Gastroesophageal sphincter (tissue), 4 donors: ENCODE results near the gene GRAMD1C. TPM values are rescaled to one million over a fixed set of nuclear protein-coding genes. Genes with fewer than 3 reads are reported as not detected.

Experiments used
- ATAC-seq: fragments of 150-250 bp; one replicate; pipeline ENCODE4 v1.9.1; 2016; ENCODE audit warnings: mild to moderate bottlenecking, moderate library complexity
- H3K27ac ChIP-seq, 4 donors: fragments of 200-600 bp; sonication (generic) in 3 of 4; 1 replicate in 3 of 4; 2 replicates in 1 of 4; pipeline ENCODE4 v1.5.1; 2016 to 2019
- H3K27me3 ChIP-seq: fragments of 200-600 bp; sonication (generic); one replicate; pipeline ENCODE4 v1.5.1; 2019
- H3K36me3 ChIP-seq, 2 donors: fragments of 200-600 bp; sonication (generic); one replicate each; pipeline ENCODE4 v1.5.1; 2019; ENCODE audit warnings: control low read depth in 1 of 2
- H3K4me1 ChIP-seq, 3 donors: fragments of 200-600 bp; sonication (generic); 1 replicate in 2 of 3; 2 replicates in 1 of 3; pipeline ENCODE4 v1.5.1; 2016 to 2019; ENCODE audit warnings: control low read depth in 2 of 3
- H3K4me3 ChIP-seq, 2 donors: fragments of 200-600 bp; sonication (generic); one replicate each; pipeline ENCODE4 v1.5.1; 2019; ENCODE audit warnings: mild to moderate bottlenecking in 1 of 2, moderate library complexity in 1 of 2
- H3K9me3 ChIP-seq, 3 donors: fragments of 200-600 bp; sonication (generic); one replicate each; pipeline ENCODE4 v1.5.1; 2017 to 2019; ENCODE audit warnings: control low read depth in 2 of 3
- CTCF ChIP-seq, 4 experiments: fragments of 200-600 bp in 2 of 4; fragments of 450-650 bp in 2 of 4; sonication (generic) in 1 of 4; IDR thresholded peaks; one replicate each; pipeline ENCODE4 v1.5.1; 2017 to 2019; ENCODE audit warnings: antibody characterized with exemption in 4 of 4, mild to moderate bottlenecking in 2 of 4, moderate library complexity in 2 of 4
- EP300 ChIP-seq: sonication (generic); formaldehyde crosslinking; IDR thresholded peaks from one replicate; pipeline ENCODE4 v1.6.1; 2017; ENCODE audit warnings: antibody characterized with exemption, mild to moderate bottlenecking
- POLR2A ChIP-seq, 2 donors: fragments of 450-650 bp; IDR thresholded peaks; one replicate each; pipeline ENCODE4 v1.6.1; 2017; ENCODE audit warnings: antibody characterized with exemption in 2 of 2, mild to moderate bottlenecking in 2 of 2, moderate library complexity in 1 of 2
- POLR2AphosphoS5 ChIP-seq: sonication (generic); formaldehyde crosslinking; IDR thresholded peaks from one replicate; pipeline ENCODE4 v1.6.1; 2017; ENCODE audit warnings: antibody characterized with exemption
- WGBS, 2 donors: methylation state at CpG; one replicate each; pipeline ENCODE4 v1.1.5; 2018; ENCODE audit warnings: low coverage in 1 of 2; 5-methylcytosine and 5-hydroxymethylcytosine counted together
- total RNA-seq, 4 donors: library from RNA; depleted of rRNA; stranded (reverse); fragments of >200 nt; gene quantifications; one replicate each; pipeline ENCODE4 v1.1.0, GENCODE V29; 2016

GRAMD1C gene
- total RNA-seq, 4 donors from 2014 or later = 0.54 to 3.6 (median 1.4) TPM; not detected in 1

- H3K27ac ChIP-seq = no peak overlapping the region
- H3K4me3 ChIP-seq = no peak overlapping the region
- H3K36me3 ChIP-seq = no peaks in the 10 kb centered on the region
- ATAC-seq = no peak
- H3K9me3 ChIP-seq = no peaks in the 10 kb centered on the region
- WGBS, 2 donors = 57 to 66% methylated on average over 3 of the region's 3 CpGs
- no peak for TF ChIP-seq EP300
- no peak for TF ChIP-seq POLR2AphosphoS5
- TF ChIP-seq CTCF (IDR thresholded peaks at IDR 0.05) = peak; percentile 14 to 60 (median 49)
- TF ChIP-seq POLR2A (IDR thresholded peaks at IDR 0.05) = no peak
- H3K27me3 ChIP-seq = no peaks in the 10 kb centered on the region
- no peaks in the 10 kb centered on the region for H3K4me1 ChIP-seq
Measured at GRCh38 chr3:113912552-113913236, 74.1 kb downstream of the GRAMD1C start.

GRCh38 chr3:113914646-113915045 lies 76.1 kb downstream of the GRAMD1C start:
- 43 to 58% methylated on average over 2 of the region's 2 CpGs for WGBS, 2 donors
- TF ChIP-seq CTCF (IDR thresholded peaks at IDR 0.05) (no peak), POLR2AphosphoS5 (no peak), EP300 (no peak), POLR2A (IDR thresholded peaks at IDR 0.05) (no peak)
- H3K4me3 ChIP-seq = no peak overlapping the region
- no peak overlapping the region for H3K27ac ChIP-seq
- H3K27me3 ChIP-seq = no peaks in the 10 kb centered on the region
- H3K36me3 ChIP-seq = no peaks in the 10 kb centered on the region
- no peak for ATAC-seq
- H3K9me3 ChIP-seq = no peaks in the 10 kb centered on the region
- H3K4me1 ChIP-seq = no peaks in the 10 kb centered on the region

- Histone ChIP-seq H3K27ac (no peak overlapping the region), H3K36me3 (no peaks in the 10 kb centered on the region), H3K4me3 (no peak overlapping the region), H3K9me3 (peaks cover 0 to 22% (median 0%) of the 10 kb centered on the region in 3 donors), H3K27me3 (no peaks in the 10 kb centered on the region), H3K4me1 (no peaks in the 10 kb centered on the region)
- no peak for TF ChIP-seq EP300
- 92% methylated on average over 2 of the region's 5 CpGs; no CpG with 5 or more reads in 1 of the 2 donors for WGBS, 2 donors
- no peak for ATAC-seq
Measured at GRCh38 chr3:113927556-113927955, 89.0 kb downstream of the GRAMD1C start.

GRCh38 chr3:113946831-113947230 lies 108.2 kb downstream of the GRAMD1C start:
- H3K36me3 ChIP-seq = no peaks in the 10 kb centered on the region
- H3K4me1 ChIP-seq = peaks cover 0 to 13% (median 7%) of the 10 kb centered on the region in 3 donors
- no peaks in the 10 kb centered on the region for H3K27me3 ChIP-seq
- TF ChIP-seq CTCF (IDR thresholded peaks at IDR 0.05) (no peak), POLR2AphosphoS5 (no peak), POLR2A (IDR thresholded peaks at IDR 0.05) (no peak), EP300 (no peak)
- no peak for ATAC-seq
- no peaks in the 10 kb centered on the region for H3K9me3 ChIP-seq
- H3K4me3 ChIP-seq = peak overlapping the region; percentile 66 to 89
- H3K27ac ChIP-seq = peak overlapping the region in 2 of 4 donors; percentile 79 to 82
- 71 to 83% methylated on average over 7 of the region's 7 CpGs for WGBS, 2 donors

- peak; percentile 95 for ATAC-seq
- no peaks in the 10 kb centered on the region for H3K27me3 ChIP-seq
- peaks cover 0 to 13% (median 7%) of the 10 kb centered on the region in 3 donors for H3K4me1 ChIP-seq
- H3K4me3 ChIP-seq = peak within 1 kb of the TSS; percentile 66 to 89
- no peaks in the 10 kb centered on the region for H3K36me3 ChIP-seq
- no peaks in the 10 kb centered on the region for H3K9me3 ChIP-seq
- TF ChIP-seq CTCF (IDR thresholded peaks at IDR 0.05) (no peak), POLR2AphosphoS5 (no peak), EP300 (no peak), POLR2A (IDR thresholded peaks at IDR 0.05) (peak in 1 of 2 donors; percentile 29)
- H3K27ac ChIP-seq = peak within 1 kb of the TSS in 3 of 4 donors; percentile 79 to 84 (median 82)
- 0% methylated on average over 3 to 6 of the region's 80 CpGs for WGBS, 2 donors
Measured at GRCh38 chr3:113947372-113948014, 108.9 kb downstream of the GRAMD1C start, which contains the start of gene ZDHHC23. Gene ZDHHC23 (plus strand): TSS chr3:113948013. CDS start chr3:113948803, 790 bp downstream.
